Tibial nerve (tissue), 4 donors: ENCODE results near the gene AGT. TPM values are rescaled to one million over a fixed set of nuclear protein-coding genes. Genes with fewer than 3 reads are reported as not detected.

ENCODE experiments used
- DNase-seq, 2 donors: peaks; one replicate each; pipeline ENCODE4 v3.0.0-alpha.2; 2019; ENCODE audit warnings: low spot score in 2 of 2
- H3K27ac ChIP-seq, 4 donors: fragments of 200-600 bp; sonication (generic) in 3 of 4; one replicate each; pipeline ENCODE4 v1.5.1; 2017 to 2019; ENCODE audit warnings: mild to moderate bottlenecking in 1 of 4
- H3K27me3 ChIP-seq, 2 donors: fragments of 200-600 bp; sonication (generic) in 1 of 2; one replicate each; pipeline versions ENCODE4 v1.5.1 to v1.6.0; 2017 to 2019
- H3K36me3 ChIP-seq, 3 donors: fragments of 200-600 bp; sonication (generic); one replicate each; pipeline ENCODE4 v1.5.1; 2018 to 2019
- H3K4me1 ChIP-seq, 4 donors: fragments of 200-600 bp; sonication (generic) in 3 of 4; one replicate each; pipeline ENCODE4 v1.5.1; 2017 to 2019
- H3K4me3 ChIP-seq, 4 donors: fragments of 200-600 bp; sonication (generic) in 3 of 4; one replicate each; pipeline ENCODE4 v1.5.1; 2017 to 2019; ENCODE audit warnings: mild to moderate bottlenecking in 1 of 4, moderate library complexity in 1 of 4
- H3K9me3 ChIP-seq, 4 donors: fragments of 200-600 bp; sonication (generic) in 3 of 4; one replicate each; pipeline ENCODE4 v1.5.1; 2017 to 2019
- CTCF ChIP-seq, 5 experiments: fragments of 200-600 bp in 3 of 5; fragments of 450-650 bp in 2 of 5; sonication (generic) in 3 of 5; IDR thresholded peaks; one replicate each; pipeline ENCODE4 v1.5.1; 2016 to 2019; ENCODE audit warnings: antibody characterized with exemption in 5 of 5, mild to moderate bottlenecking in 3 of 5, moderate library complexity in 2 of 5
- EP300 ChIP-seq, 2 donors: sonication (generic); formaldehyde crosslinking; IDR thresholded peaks; one replicate each; pipeline ENCODE4 v1.6.1; 2017; ENCODE audit warnings: antibody characterized with exemption in 2 of 2, mild to moderate bottlenecking in 1 of 2
- POLR2A ChIP-seq, 2 donors: fragments of 450-650 bp; IDR thresholded peaks; one replicate each; pipeline ENCODE4 v1.6.1; 2017; ENCODE audit warnings: antibody characterized with exemption in 2 of 2, mild to moderate bottlenecking in 2 of 2, moderate library complexity in 2 of 2
- WGBS, 2 donors: methylation state at CpG; one replicate each; pipeline ENCODE4 v1.1.5; 2018; 5-methylcytosine and 5-hydroxymethylcytosine counted together
- total RNA-seq, 4 donors: library from RNA; depleted of rRNA; stranded (reverse); fragments of >200 nt; gene quantifications; one replicate each; pipeline ENCODE4 v1.1.0, GENCODE V29; 2016

AGT gene
- total RNA-seq, 4 donors from 2014 or later, result 2.7 to 25.2 (median 7.0) TPM

- Histone ChIP-seq H3K27me3 (no peaks in the 10 kb centered on the region), H3K4me3 (no peak overlapping the region), H3K27ac (no peak overlapping the region), H3K36me3 (peaks cover 6 to 79% (median 11%) of the 10 kb centered on the region in 3 donors), H3K9me3 (no peaks in the 10 kb centered on the region), H3K4me1 (peaks cover 0 to 3% (median 0%) of the 10 kb centered on the region in 4 donors)
- TF ChIP-seq POLR2A (IDR thresholded peaks at IDR 0.05) (no peak), EP300 (IDR thresholded peaks at IDR 0.05) (no peak), CTCF (IDR thresholded peaks at IDR 0.05) (no peak)
- WGBS, 2 donors, result 90 to 97% methylated on average over 10 of the region's 10 CpGs
- DNase-seq, result no peak
Measured at GRCh38 chr1:230691615-230692014, 22.3 kb downstream of the AGT start.

DNA sequence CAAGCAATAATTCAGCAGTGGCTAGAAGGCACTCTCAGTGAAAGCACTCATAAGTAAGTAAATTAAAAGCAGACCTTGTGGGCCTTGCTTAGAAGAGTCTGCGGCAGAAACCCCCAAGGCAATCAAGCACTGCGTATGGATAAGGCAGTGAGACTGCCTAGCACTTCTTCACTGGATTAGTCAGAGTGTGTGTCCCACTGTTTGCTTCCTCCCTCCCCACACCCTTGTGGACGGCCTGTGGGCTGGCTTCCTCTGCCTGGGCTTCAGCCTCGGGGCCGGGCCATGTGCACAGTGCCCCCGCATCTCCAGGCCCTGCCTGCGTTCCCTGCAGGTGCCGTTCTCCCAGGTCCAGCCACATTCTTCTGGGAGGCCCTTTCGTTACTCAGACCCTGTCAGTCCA lies 23.8 kb downstream of the AGT start:
- Histone ChIP-seq H3K36me3 (peaks cover 6 to 94% (median 11%) of the 10 kb centered on the region in 3 donors), H3K4me3 (no peak overlapping the region), H3K9me3 (no peaks in the 10 kb centered on the region), H3K27ac (no peak overlapping the region), H3K4me1 (peaks cover 0 to 3% (median 0%) of the 10 kb centered on the region in 4 donors), H3K27me3 (no peaks in the 10 kb centered on the region)
- 78% methylated on average over 9 of the region's 9 CpGs for whole genome bisulfite sequencing, 2 donors
- DNase-seq, result no peak
- TF ChIP-seq CTCF (IDR thresholded peaks at IDR 0.05) (no peak), EP300 (IDR thresholded peaks at IDR 0.05) (no peak), POLR2A (IDR thresholded peaks at IDR 0.05) (no peak)

GRCh38 chr1:230686747-230687146 lies 27.2 kb downstream of the AGT start:
- Histone ChIP-seq H3K27ac (no peak overlapping the region), H3K4me1 (peaks cover 0 to 12% (median 0%) of the 10 kb centered on the region in 4 donors), H3K9me3 (no peaks in the 10 kb centered on the region), H3K36me3 (peaks cover 6 to 94% (median 12%) of the 10 kb centered on the region in 3 donors), H3K4me3 (no peak overlapping the region), H3K27me3 (no peaks in the 10 kb centered on the region)
- 86 to 88% methylated on average over 5 of the region's 5 CpGs for WGBS, 2 donors
- TF ChIP-seq EP300 (IDR thresholded peaks at IDR 0.05) (no peak), POLR2A (IDR thresholded peaks at IDR 0.05) (no peak), CTCF (IDR thresholded peaks at IDR 0.05) (no peak)
- no peak for DNase-seq

- H3K27me3 ChIP-seq, result no peaks in the 10 kb centered on the region
- TF ChIP-seq EP300 (IDR thresholded peaks at IDR 0.05) (no peak), CTCF (IDR thresholded peaks at IDR 0.05) (no peak), POLR2A (IDR thresholded peaks at IDR 0.05) (no peak)
- 96% methylated on average over 5 of the region's 5 CpGs for WGBS, 2 donors
- H3K4me1 ChIP-seq, result peaks cover 0 to 20% (median 0%) of the 10 kb centered on the region in 4 donors
- no peak overlapping the region for H3K27ac ChIP-seq
- no peak overlapping the region for H3K4me3 ChIP-seq
- H3K9me3 ChIP-seq, result no peaks in the 10 kb centered on the region
- peaks cover 3 to 91% (median 6%) of the 10 kb centered on the region in 3 donors for H3K36me3 ChIP-seq
- no peak for DNase-seq
Measured at GRCh38 chr1:230684998-230685397, 28.9 kb downstream of the AGT start.

GRCh38 chr1:230684146-230684545 lies 29.8 kb downstream of the AGT start:
- DNase-seq, result no peak
- Histone ChIP-seq H3K27me3 (no peaks in the 10 kb centered on the region), H3K9me3 (no peaks in the 10 kb centered on the region), H3K4me1 (peaks cover 0 to 20% (median 0%) of the 10 kb centered on the region in 4 donors), H3K4me3 (no peak overlapping the region), H3K36me3 (peaks cover 3 to 91% (median 6%) of the 10 kb centered on the region in 3 donors), H3K27ac (no peak overlapping the region)
- no peak for TF ChIP-seq CTCF (IDR thresholded peaks at IDR 0.05)
- no peak for TF ChIP-seq EP300 (IDR thresholded peaks at IDR 0.05)
- no peak for TF ChIP-seq POLR2A (IDR thresholded peaks at IDR 0.05)
- 91 to 95% methylated on average over 2 of the region's 2 CpGs for WGBS, 2 donors
